Skin epidermis (tissue), 12 donors: ENCODE data around the gene MED25.

ENCODE experiments used
- H3K27ac ChIP-seq, 21 experiments: fragments of 200-600 bp; sonication (generic) in 11 of 21; one replicate each; pipeline ENCODE4 v1.5.0; 2020; ENCODE audit warnings: mild to moderate bottlenecking in 3 of 21, inconsistent platforms in 2 of 21, moderate library complexity in 2 of 21
- H3K4me3 ChIP-seq, 7 experiments: fragments of 200-600 bp; sonication (generic) in 2 of 7; one replicate each; pipeline ENCODE4 v1.5.0; 2020; ENCODE audit warnings: inconsistent platforms in 2 of 7, mild to moderate bottlenecking in 2 of 7, moderate library complexity in 1 of 7

Gene MED25

GRCh38 chr19:49878744-49879070, 60.6 kb downstream of the MED25 start:
- Histone ChIP-seq H3K27ac (peak overlapping the region in 16 of 21 experiments; percentile 92 to 100 (median 100)), H3K4me3 (peak overlapping the region in 2 of 7 experiments; percentile 78 to 98)

DNA sequence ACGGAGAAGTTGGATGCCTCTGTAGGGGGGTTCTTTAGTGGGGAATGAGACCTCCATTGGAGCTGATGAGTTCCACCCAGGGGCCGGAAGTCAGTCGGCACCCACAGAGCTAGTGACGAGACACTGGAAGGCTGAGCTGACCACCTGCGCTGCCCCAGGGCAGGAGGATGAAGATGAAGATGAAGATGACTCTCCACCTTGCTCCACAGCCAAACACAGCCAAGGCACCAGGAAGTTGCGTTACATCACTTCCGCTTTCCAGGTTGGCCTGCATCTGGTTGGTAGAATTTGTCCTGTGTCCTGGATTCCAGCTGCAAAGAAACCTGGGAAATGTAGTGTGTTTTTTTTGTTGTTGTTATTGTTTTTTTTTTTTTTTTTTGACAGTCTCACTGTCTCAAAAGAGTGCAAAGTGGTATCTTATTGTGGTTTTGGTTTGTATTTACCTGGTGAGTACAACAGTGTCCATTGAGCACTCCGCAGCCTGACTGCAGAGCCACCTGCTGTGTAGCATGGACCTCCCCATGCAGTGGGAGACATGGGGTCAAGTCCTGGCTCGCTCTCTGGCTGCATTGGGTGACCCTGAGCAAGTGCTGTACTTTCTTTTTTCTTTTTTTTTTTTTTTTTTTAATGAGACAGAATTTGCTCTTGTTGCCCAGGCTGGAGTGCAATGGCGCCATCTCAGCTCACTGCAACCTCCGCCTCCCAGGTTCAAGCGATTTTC, 61.3 kb downstream of the MED25 start:
- Histone ChIP-seq H3K27ac (peak overlapping the region in 2 of 21 experiments; percentile 100), H3K4me3 (no peak overlapping the region)

DNA sequence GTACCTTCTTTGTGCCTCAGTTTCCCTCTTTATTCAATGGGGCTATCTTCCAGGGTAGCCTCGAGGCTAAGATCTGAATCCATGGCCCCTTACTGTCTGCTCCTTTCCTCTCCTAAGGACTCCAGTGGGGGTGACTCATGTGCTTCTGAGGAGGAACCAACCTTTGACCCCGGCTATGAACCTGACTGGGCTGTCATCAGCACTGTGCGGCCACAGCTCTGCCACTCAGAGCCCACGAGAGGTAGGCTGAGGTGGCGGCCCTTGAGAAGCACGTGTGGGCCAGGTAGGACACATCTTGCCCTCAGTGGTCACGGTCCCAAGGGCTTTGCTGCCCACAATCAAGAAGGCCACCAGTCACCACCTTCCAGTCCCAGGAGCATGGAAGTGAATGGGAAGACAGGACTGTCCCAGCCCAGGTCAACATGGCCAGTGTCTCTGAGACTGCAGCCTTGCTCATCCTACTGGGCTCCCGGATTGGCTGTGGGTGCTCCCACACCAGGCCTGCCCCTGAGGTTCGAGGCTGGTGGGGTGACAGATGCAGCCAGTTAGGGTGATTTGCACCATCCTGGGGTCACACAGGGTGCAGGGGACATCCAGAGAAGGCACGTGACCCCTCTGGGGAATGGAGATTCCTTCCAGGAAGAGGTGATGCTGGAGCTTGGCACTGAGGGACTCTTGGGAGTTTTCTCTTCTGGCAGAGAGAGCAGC, 62.2 kb downstream of the MED25 start:
- no peak overlapping the region for H3K27ac ChIP-seq
- H3K4me3 ChIP-seq, result no peak overlapping the region

- Histone ChIP-seq H3K4me3 (no peak overlapping the region), H3K27ac (no peak overlapping the region)
Measured at GRCh38 chr19:49881186-49881585, 63.1 kb downstream of the MED25 start.

GRCh38 chr19:49881672-49882394, 63.7 kb downstream of the MED25 start:
- Histone ChIP-seq H3K27ac (no peak overlapping the region), H3K4me3 (no peak overlapping the region)

- H3K27ac ChIP-seq, result no peak overlapping the region
- no peak overlapping the region for H3K4me3 ChIP-seq
Measured at GRCh38 chr19:49882643-49883042, 64.6 kb downstream of the MED25 start.

GRCh38 chr19:49883094-49883493, 65.0 kb downstream of the MED25 start:
- H3K4me3 ChIP-seq, result no peak overlapping the region
- no peak overlapping the region for H3K27ac ChIP-seq

DNA sequence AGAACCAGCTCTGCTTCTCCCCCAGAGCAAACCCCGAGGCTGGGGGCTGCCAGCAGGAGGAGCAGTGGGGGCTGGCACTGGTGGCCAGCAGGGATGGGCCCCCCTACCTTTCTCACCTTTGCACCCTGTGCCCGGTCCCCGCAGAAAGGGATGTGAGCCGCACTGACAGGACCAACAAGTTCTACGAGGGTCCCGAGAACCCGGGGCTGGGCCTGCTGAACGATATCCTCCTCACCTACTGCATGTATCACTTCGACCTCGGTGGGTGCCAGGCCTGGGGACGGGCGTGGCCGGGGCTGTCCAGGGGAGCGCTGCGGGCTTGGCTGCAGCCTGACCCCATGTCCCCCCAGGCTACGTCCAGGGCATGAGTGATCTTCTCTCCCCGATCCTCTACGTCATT, 66.0 kb downstream of the MED25 start:
- no peak overlapping the region for H3K4me3 ChIP-seq

DNA sequence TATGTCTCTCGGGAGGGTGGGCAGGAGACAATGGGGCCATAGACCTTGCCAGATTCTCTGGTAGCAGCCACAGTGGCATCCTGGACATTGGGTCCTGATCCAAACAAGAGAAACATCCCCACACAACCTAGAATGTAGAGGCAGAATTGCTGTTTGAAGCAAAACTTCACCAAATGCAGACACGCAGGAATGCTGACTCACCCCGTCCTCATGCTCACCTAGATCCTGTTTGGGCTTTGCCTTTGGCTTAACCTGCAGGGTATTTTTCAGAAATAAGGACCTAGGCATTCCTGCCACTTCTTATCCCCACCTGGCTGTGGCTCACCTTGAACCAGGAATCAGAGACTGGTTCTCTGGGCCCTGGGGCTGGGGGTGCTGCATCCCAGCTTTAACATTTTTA, 66.7 kb downstream of the MED25 start:
- Histone ChIP-seq H3K27ac (no peak overlapping the region), H3K4me3 (no peak overlapping the region)

More for the DNA sequence above, 66.0 kb downstream of the MED25 start:
- no peak overlapping the region for H3K27ac ChIP-seq
